ENCODE data around the gene SCARF1. TPM values are rescaled to one million over a fixed set of nuclear protein-coding genes. Genes with fewer than 3 reads are reported as not detected.

SCARF1 gene
- total RNA-seq, 2 experiments from 2014 or later = 0.19 to 0.29 TPM

DNA sequence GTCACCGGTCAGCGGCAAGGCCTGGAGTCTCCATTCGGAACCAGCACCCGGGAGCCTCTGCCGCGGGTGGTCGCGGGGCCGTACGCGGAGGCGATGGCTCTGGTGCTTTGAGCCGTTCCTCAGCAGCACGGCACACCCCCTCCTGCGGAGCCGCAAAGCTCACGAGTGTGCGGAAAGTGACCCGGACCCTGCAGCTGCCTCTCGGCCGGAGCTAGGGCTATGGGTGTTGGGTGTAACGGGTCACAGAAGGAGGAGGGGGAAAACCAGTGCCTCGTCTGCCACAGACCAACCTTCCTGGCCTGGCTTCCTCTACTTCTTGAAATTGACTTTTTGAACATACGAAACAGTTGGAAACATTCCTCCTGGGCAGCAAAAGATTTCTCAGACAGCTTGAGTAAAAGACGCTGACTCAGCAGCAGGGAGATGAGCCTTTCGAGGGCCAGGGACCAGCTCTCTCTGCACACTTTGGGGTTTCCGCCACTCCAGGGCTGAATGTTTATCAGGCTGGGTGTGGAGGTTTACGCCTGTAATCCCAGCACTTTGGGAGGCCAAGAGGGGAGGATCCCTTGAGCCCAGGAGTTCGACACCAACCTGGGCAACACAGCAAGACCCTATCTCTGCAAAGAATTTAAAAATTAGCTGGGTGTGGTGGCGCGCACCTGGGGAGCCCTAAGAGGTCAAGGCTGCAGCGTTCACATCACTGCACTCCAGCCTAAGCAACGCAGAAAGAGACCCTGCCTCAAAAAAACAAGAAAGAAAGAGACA lies 56.5 kb downstream of the SCARF1 start:
- Histone ChIP-seq H2AFZ (ENCODE audit: low read length) (no peak overlapping the region), H3K79me2 (ENCODE audit: insufficient read depth, low read depth, low read length) (no peaks in the 10 kb centered on the region), H4K20me1 (ENCODE audit: insufficient read depth, low read length) (no peaks in the 10 kb centered on the region), H3K36me3 (ENCODE audit: insufficient read depth, low read length) (0 out of 2 replicates have a peak, but pooled peaks cover 5% of the 10 kb centered on the region), H3K4me2 (ENCODE audit: low read length) (no peak overlapping the region), H3K4me3 (ENCODE audit: low read depth, low read length, poor library complexity, severe bottlenecking) (no peak overlapping the region), H3K4me1 (ENCODE audit: insufficient read depth, low read length, poor library complexity, severe bottlenecking) (peaks cover 25% of the 10 kb centered on the region), H3K27ac (ENCODE audit: low read depth, low read length, poor library complexity, severe bottlenecking) (no peak overlapping the region), H3K9me3 (ENCODE audit: low read length) (no peaks in the 10 kb centered on the region), H3K9me2 (ENCODE audit: insufficient read depth, low read length) (no peaks in the 10 kb centered on the region)
- TF ChIP-seq, protein P1, sequence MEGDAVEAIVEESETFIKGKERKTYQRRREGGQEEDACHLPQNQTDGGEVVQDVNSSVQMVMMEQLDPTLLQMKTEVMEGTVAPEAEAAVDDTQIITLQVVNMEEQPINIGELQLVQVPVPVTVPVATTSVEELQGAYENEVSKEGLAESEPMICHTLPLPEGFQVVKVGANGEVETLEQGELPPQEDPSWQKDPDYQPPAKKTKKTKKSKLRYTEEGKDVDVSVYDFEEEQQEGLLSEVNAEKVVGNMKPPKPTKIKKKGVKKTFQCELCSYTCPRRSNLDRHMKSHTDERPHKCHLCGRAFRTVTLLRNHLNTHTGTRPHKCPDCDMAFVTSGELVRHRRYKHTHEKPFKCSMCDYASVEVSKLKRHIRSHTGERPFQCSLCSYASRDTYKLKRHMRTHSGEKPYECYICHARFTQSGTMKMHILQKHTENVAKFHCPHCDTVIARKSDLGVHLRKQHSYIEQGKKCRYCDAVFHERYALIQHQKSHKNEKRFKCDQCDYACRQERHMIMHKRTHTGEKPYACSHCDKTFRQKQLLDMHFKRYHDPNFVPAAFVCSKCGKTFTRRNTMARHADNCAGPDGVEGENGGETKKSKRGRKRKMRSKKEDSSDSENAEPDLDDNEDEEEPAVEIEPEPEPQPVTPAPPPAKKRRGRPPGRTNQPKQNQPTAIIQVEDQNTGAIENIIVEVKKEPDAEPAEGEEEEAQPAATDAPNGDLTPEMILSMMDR (conservative IDR thresholded peaks at IDR 0.05; ENCODE audit: low read length) = no peak
- no peak for TF ChIP-seq EZH2phosphoT487 (IDR thresholded peaks at IDR 0.05; ENCODE audit: borderline replicate concordance, low read depth, low read length)
- POLR2A ChIA-PET = interaction anchor here (0.7 kb wide), 1 partner anchor 1778 kb away, joined by 4 read pairs; no protein-coding TSS in a partner anchor
- CTCF ChIA-PET (ENCODE audit: unreplicated experiment) = no interaction called here
- no TSS peak for BruUV-seq (replicated peaks)
- no peak for DNase-seq (ENCODE audit: low spot score)
- intact Hi-C loops (cut with micrococcal nuclease; ENCODE audit: unreplicated experiment) = no loop called here

DNA sequence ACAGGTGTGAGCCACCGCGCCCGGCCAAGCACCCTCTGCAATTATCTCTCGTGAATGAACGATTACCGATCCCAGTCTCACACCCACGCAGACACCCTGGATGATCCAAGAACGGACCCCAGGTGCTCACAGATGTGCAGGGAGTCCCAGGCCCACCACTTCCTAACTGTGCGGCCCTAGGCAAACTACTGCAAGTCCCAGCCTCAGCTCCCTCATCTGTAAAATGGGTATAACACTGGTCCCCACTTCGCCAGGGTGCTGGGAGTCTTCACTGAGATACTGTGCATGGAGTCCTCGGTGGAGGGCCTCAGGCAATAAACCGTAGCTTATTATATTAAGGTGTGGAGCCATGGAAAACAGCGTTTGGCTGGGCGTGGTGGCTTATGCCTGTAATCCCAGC lies 61.4 kb downstream of the SCARF1 start:
- Histone ChIP-seq H4K20me1 (ENCODE audit: insufficient read depth, low read length) (no peaks in the 10 kb centered on the region), H3K4me2 (ENCODE audit: low read length) (no peak overlapping the region), H3K27ac (ENCODE audit: low read depth, low read length, poor library complexity, severe bottlenecking) (no peak overlapping the region), H3K4me1 (ENCODE audit: insufficient read depth, low read length, poor library complexity, severe bottlenecking) (peaks cover 12% of the 10 kb centered on the region), H3K79me2 (ENCODE audit: insufficient read depth, low read depth, low read length) (no peaks in the 10 kb centered on the region), H3K9me2 (ENCODE audit: insufficient read depth, low read length) (no peaks in the 10 kb centered on the region), H3K4me3 (ENCODE audit: low read depth, low read length, poor library complexity, severe bottlenecking) (no peak overlapping the region), H2AFZ (ENCODE audit: low read length) (no peak overlapping the region), H3K9me3 (ENCODE audit: low read length) (no peaks in the 10 kb centered on the region), H3K36me3 (ENCODE audit: insufficient read depth, low read length) (no peaks in the 10 kb centered on the region)
- POLR2A ChIA-PET = interaction anchor here (1.1 kb wide), 1 partner anchor 10 kb away, joined by 4 read pairs; no protein-coding TSS in a partner anchor
- CTCF ChIA-PET (ENCODE audit: unreplicated experiment) = no interaction called here
- TF ChIP-seq EZH2phosphoT487 (IDR thresholded peaks at IDR 0.05; ENCODE audit: borderline replicate concordance, low read depth, low read length) = no peak
- TF ChIP-seq, protein P1 (conservative IDR thresholded peaks at IDR 0.05; ENCODE audit: low read length) = no peak
- no peak for DNase-seq (ENCODE audit: low spot score)
- BruUV-seq (replicated peaks) = no TSS peak
- intact Hi-C loops (cut with micrococcal nuclease; ENCODE audit: unreplicated experiment) = no loop called here

Small RNA genes within 50 kb of the gene (small RNA-seq; reads per million reads assigned to genes)
- not detected for gene RN7SL105P

Other genes starting within 250 kb of the SCARF1 start
- 267 and 467 TPM in 2 replicates for gene YWHAE, start 245.5 kb downstream of the SCARF1 start, total RNA-seq (2014; rRNA removed; shearing (Covaris generic))
- 646 and 654 TPM in 2 replicates for gene YWHAE, start 245.5 kb downstream of the SCARF1 start, total RNA-seq (2022)
- gene CRK, start 189.5 kb downstream of the SCARF1 start, total RNA-seq (2014; rRNA removed; shearing (Covaris generic)) = 30.5 and 32.0 TPM in 2 replicates
- gene CRK, start 189.5 kb downstream of the SCARF1 start, total RNA-seq (2022) = 30.4 TPM in 2 replicates
- gene MYO1C, start 153.0 kb downstream of the SCARF1 start, total RNA-seq (2014; rRNA removed; shearing (Covaris generic)) = 16.1 and 17.2 TPM in 2 replicates
- 70.5 and 74.4 TPM in 2 replicates for gene MYO1C, start 153.0 kb downstream of the SCARF1 start, total RNA-seq (2022)
- 23.4 and 28.8 TPM in 2 replicates for gene INPP5K, start 129.1 kb downstream of the SCARF1 start, total RNA-seq (2014; rRNA removed; shearing (Covaris generic))
- 40.7 and 47.0 TPM in 2 replicates for gene INPP5K, start 129.1 kb downstream of the SCARF1 start, total RNA-seq (2022)
- gene PITPNA, start 82.9 kb downstream of the SCARF1 start, total RNA-seq (2014; rRNA removed; shearing (Covaris generic)) = 15.0 and 27.7 TPM in 2 replicates
- 51.2 and 51.8 TPM in 2 replicates for gene PITPNA, start 82.9 kb downstream of the SCARF1 start, total RNA-seq (2022)
- gene SLC43A2, start 16.9 kb downstream of the SCARF1 start, total RNA-seq (2014; rRNA removed; shearing (Covaris generic)) = 9.2 and 16.7 TPM in 2 replicates
- gene SLC43A2, start 16.9 kb downstream of the SCARF1 start, total RNA-seq (2022) = 16.6 and 17.1 TPM in 2 replicates
- gene RILP, start 4.1 kb upstream of the SCARF1 start, total RNA-seq (2014; rRNA removed; shearing (Covaris generic)) = 0.82 and 3.2 TPM in 2 replicates
- gene RILP, start 4.1 kb upstream of the SCARF1 start, total RNA-seq (2022) = 0.59 and 1.2 TPM in 2 replicates
- 108 and 162 TPM in 2 replicates for gene PRPF8, start 39.1 kb upstream of the SCARF1 start, total RNA-seq (2014; rRNA removed; shearing (Covaris generic))
- gene PRPF8, start 39.1 kb upstream of the SCARF1 start, total RNA-seq (2022) = 404 and 427 TPM in 2 replicates
- not detected in 2 replicates for gene TLCD2, start 64.6 kb upstream of the SCARF1 start, total RNA-seq (2014; rRNA removed; shearing (Covaris generic))
- not detected in 2 replicates for gene TLCD2, start 64.6 kb upstream of the SCARF1 start, total RNA-seq (2022)
- gene WDR81, start 79.0 kb upstream of the SCARF1 start, total RNA-seq (2014; rRNA removed; shearing (Covaris generic)) = 12.2 and 19.1 TPM in 2 replicates
- gene WDR81, start 79.0 kb upstream of the SCARF1 start, total RNA-seq (2022) = 23.5 and 24.4 TPM in 2 replicates
- gene SERPINF2, start 97.1 kb upstream of the SCARF1 start, total RNA-seq (2014; rRNA removed; shearing (Covaris generic)) = 0.38 and 0.93 TPM in 2 replicates
- 0.76 and 1.0 TPM in 2 replicates for gene SERPINF2, start 97.1 kb upstream of the SCARF1 start, total RNA-seq (2022)
- gene SERPINF1, start 116.3 kb upstream of the SCARF1 start, total RNA-seq (2014; rRNA removed; shearing (Covaris generic)) = not detected in 2 replicates
- not detected in 2 replicates for gene SERPINF1, start 116.3 kb upstream of the SCARF1 start, total RNA-seq (2022)
- 21.3 and 27.5 TPM in 2 replicates for gene SMYD4, start 184.2 kb upstream of the SCARF1 start, total RNA-seq (2014; rRNA removed; shearing (Covaris generic))
- 33.5 and 36.4 TPM in 2 replicates for gene SMYD4, start 184.2 kb upstream of the SCARF1 start, total RNA-seq (2022)
- 55.5 and 90.2 TPM in 2 replicates for gene RPA1, start 184.3 kb upstream of the SCARF1 start, total RNA-seq (2014; rRNA removed; shearing (Covaris generic))
- 184 and 196 TPM in 2 replicates for gene RPA1, start 184.3 kb upstream of the SCARF1 start, total RNA-seq (2022)

All from OCI-LY7 (cell line).